ENCODE results near the gene HPSE2.

HPSE2 gene

GRCh38 chr10:98833542-98833941 lies 402.1 kb downstream of the HPSE2 start:
- DNase-seq (ENCODE audit: low spot score): no peak

- DNase-seq (ENCODE audit: low spot score): no peak
These were observed 402.9 kb downstream of the HPSE2 start for GRCh38 chr10:98832738-98833137.

GRCh38 chr10:98832196-98832595 lies 403.5 kb downstream of the HPSE2 start:
- no peak for DNase-seq (ENCODE audit: low spot score)

GRCh38 chr10:98831391-98831790 lies 404.3 kb downstream of the HPSE2 start:
- no peak for DNase-seq (ENCODE audit: low spot score)

- DNase-seq (ENCODE audit: low spot score): no peak
These were observed 409.9 kb downstream of the HPSE2 start for GRCh38 chr10:98825741-98826140.

GRCh38 chr10:98817396-98817795 lies 418.3 kb downstream of the HPSE2 start:
- no peak for DNase-seq (ENCODE audit: low spot score)

GRCh38 chr10:98815039-98815885 lies 420.4 kb downstream of the HPSE2 start:
- DNase-seq (ENCODE audit: low spot score): no peak

GRCh38 chr10:98814470-98814869 lies 421.2 kb downstream of the HPSE2 start:
- DNase-seq (ENCODE audit: low spot score): no peak

- no peak for DNase-seq (ENCODE audit: low spot score)
These were observed 427.3 kb downstream of the HPSE2 start for GRCh38 chr10:98808282-98808892.

- DNase-seq (ENCODE audit: low spot score): no peak
These were observed 435.4 kb downstream of the HPSE2 start for GRCh38 chr10:98800263-98800662.

- no peak for DNase-seq (ENCODE audit: low spot score)
These were observed 440.2 kb downstream of the HPSE2 start for GRCh38 chr10:98795467-98795866.

- DNase-seq (ENCODE audit: low spot score): no peak
These were observed 444.8 kb downstream of the HPSE2 start for GRCh38 chr10:98790817-98791216.

- DNase-seq (ENCODE audit: low spot score): no peak
These were observed 457.3 kb downstream of the HPSE2 start for GRCh38 chr10:98778277-98778759.

GRCh38 chr10:98758463-98758862 lies 477.2 kb downstream of the HPSE2 start:
- DNase-seq (ENCODE audit: low spot score): no peak

GRCh38 chr10:98748298-98748697 lies 487.4 kb downstream of the HPSE2 start:
- DNase-seq (ENCODE audit: low spot score): peak; percentile 21

- no peak for DNase-seq (ENCODE audit: low spot score)
These were observed 490.0 kb downstream of the HPSE2 start for GRCh38 chr10:98745645-98746044.

- DNase-seq (ENCODE audit: low spot score): no peak
These were observed 515.1 kb downstream of the HPSE2 start for GRCh38 chr10:98720551-98720950.

GRCh38 chr10:98713586-98713985 lies 522.1 kb downstream of the HPSE2 start:
- no peak for DNase-seq (ENCODE audit: low spot score)

- DNase-seq (ENCODE audit: low spot score): no peak
These were observed 539.1 kb downstream of the HPSE2 start for GRCh38 chr10:98696516-98696915.

GRCh38 chr10:98694883-98695282 lies 540.8 kb downstream of the HPSE2 start:
- DNase-seq (ENCODE audit: low spot score): no peak

GRCh38 chr10:98694014-98694413 lies 541.6 kb downstream of the HPSE2 start:
- no peak for DNase-seq (ENCODE audit: low spot score)

- no peak for DNase-seq (ENCODE audit: low spot score)
These were observed 548.0 kb downstream of the HPSE2 start for GRCh38 chr10:98687685-98688084.

Data from LoVo (cell line).